GM12873 (cell line): ENCODE measurements around the gene LOXHD1.

Experiments used
- TF ChIP-seq, protein P1 (sequence below): IDR thresholded peaks from 2 replicates; pipeline ENCODE4 v1.5.1; 2012; ENCODE audit warnings: low read depth, mild to moderate bottlenecking, moderate library complexity, low read length, control low read depth; ENCODE audit not compliant: insufficient read depth; ENCODE audit errors: missing control alignments

The LOXHD1 gene

DNA sequence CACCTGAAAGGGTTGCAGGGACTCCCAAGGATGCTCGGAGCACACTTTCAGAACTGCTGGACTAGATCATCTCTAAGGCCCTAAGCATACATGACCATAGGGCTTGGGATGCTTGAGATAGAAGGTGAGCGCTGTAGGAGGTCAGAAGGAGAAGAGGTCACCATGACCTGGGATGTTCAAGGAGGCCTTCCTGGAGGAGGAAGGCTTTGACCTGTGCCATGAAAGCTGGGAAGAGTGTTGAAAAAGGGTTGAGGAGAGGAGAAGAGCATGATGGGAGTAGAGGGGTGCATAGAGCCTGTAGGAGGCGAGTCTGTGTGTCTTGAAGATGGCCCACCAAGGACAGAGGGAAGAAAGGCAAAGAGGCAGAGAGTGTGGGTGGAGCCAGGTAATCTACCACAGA lies 222.4 kb downstream of the LOXHD1 start:
- TF ChIP-seq, protein P1, sequence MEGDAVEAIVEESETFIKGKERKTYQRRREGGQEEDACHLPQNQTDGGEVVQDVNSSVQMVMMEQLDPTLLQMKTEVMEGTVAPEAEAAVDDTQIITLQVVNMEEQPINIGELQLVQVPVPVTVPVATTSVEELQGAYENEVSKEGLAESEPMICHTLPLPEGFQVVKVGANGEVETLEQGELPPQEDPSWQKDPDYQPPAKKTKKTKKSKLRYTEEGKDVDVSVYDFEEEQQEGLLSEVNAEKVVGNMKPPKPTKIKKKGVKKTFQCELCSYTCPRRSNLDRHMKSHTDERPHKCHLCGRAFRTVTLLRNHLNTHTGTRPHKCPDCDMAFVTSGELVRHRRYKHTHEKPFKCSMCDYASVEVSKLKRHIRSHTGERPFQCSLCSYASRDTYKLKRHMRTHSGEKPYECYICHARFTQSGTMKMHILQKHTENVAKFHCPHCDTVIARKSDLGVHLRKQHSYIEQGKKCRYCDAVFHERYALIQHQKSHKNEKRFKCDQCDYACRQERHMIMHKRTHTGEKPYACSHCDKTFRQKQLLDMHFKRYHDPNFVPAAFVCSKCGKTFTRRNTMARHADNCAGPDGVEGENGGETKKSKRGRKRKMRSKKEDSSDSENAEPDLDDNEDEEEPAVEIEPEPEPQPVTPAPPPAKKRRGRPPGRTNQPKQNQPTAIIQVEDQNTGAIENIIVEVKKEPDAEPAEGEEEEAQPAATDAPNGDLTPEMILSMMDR: no peak

- TF ChIP-seq, protein P1: no peak
Observed at GRCh38 chr18:46433121-46433826, 223.7 kb downstream of the LOXHD1 start.

DNA sequence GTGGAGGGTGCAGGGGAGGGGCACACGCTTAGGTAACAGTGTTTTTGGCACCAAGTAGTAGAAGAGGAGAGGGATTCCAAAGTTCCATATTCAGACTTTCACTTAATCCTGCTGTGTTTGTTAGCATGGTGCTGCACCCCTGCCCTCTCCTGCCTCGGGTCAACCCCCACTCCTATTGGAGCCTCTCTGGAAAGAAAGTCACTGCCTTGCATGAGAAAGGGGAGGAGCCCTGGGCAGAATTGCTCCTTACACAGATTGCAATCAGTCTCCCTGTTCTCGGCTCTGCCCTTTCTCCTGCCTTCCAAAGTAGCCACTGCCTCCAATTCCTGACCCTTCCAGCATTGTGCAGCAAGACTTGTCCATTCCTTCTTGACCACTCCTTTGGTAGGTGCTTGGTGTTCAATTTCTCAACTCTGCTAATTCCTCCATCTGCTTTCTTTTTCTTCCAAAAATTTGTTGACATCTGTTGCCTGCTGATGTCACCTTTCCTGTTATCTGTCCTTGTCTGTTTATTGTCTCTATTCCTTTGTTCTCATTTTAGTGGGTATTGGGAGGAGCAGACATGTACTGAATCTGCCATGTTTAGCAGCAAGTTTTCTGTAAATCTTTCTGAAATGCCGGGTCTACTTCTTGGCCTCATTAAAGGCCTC lies 225.4 kb downstream of the LOXHD1 start:
- TF ChIP-seq, protein P1: no peak

GRCh38 chr18:46429649-46430224 lies 227.3 kb downstream of the LOXHD1 start:
- TF ChIP-seq, protein P1: no peak

DNA sequence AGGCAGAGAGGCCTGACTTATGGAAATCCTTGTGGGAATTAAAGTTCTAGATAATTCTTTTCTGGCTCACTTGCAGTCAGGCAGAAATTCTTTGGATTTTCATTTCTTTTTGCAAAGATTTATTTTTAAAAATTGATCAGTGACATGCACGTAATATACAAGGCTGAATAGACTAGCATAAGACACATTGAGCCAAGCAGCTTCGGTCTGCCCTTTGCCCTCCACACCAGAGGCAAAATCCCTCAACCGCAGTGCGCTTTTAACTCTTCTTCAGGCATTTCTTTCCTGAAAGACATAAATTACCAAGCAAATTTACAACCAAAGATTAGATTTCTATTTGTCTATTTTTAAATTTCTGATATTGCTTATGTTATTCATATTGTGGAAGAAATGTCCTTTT lies 227.9 kb downstream of the LOXHD1 start:
- TF ChIP-seq, protein P1: no peak

DNA sequence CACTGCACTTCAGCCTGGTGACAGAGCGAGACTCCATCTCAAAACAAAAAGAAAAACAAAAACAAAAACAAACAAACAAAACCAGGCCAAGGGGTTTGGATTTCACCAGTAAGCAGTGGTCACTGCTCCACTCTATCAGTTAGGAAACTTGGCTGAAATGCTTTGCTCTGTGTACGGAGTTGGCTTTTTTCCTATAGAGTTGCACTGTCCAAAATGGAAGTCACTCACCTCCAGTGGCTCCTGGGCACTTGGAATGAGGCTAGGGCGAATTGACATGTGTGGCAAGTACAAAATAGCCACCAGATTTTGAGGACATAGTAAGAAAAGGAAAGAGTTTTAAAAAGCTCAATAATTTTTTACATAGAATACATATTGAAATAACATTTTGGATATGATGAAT lies 228.7 kb downstream of the LOXHD1 start:
- TF ChIP-seq, protein P1: no peak

DNA sequence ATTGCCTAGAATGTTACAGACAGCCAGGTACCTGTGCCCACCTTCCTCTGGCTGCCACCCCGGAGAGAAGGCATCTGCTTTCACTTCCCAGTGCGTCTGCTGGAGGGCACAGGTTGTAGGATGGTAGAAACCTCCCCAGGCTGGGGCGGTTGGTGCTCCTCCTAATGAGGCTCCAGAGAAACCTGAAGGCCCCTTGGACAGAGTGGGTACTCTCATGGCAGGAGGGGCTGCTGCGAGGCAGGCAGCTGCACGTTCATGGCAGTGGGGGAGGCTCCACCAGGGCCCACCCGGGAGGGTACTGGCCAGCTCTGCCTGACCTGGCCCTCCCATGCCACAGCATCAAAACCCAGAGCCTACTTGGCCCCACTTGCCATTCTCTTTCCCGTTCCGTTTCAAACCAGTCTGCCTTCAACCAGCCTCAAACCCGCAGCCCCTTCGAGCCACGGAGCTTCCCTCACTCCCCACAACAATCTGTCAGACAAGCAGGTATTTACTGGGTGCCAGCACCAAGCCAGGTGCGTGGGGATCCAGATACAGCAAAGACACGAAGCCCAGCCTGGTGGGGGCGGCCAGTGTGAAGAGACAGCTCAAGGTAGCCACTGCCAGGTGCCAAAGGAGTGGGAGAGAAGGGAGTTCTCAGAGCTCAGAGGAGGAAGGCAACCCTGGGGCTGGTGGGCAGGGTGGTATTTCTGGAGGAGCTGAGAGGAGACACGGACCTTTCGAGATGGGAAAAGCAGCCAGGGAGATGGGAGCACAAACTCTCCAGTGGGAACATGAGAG lies 229.6 kb downstream of the LOXHD1 start:
- TF ChIP-seq, protein P1: no peak
